ENCODE measurements around the gene TSPEAR.

Gene TSPEAR

DNA sequence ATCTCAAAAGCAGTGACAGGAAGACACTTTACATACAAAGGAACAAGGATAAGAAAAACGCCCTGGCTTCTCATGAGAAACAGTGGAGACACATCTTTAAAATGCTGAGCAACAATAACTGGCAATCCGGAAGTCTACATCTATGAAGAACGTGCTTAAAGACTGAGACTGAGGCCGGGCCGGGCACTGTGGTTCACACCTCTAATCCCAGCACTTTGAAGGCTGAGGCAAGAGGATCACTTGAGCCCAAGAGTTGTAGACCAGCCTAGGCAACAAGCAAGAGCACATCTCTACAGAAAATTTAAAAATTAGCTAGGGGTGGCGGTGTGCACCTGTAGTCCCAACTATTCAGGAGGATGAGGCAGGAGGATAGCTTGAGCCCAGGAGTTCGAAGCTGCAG lies 27.3 kb downstream of the TSPEAR start:
- H3K36me3 ChIP-seq (ENCODE audit: control insufficient read depth in 2 of 2, insufficient read depth in 2 of 2, low read length in 2 of 2) = no peaks in the 10 kb centered on the region
- H3K9ac ChIP-seq (ENCODE audit: low read length in 2 of 2) = no peak overlapping the region
- H3K9me3 ChIP-seq (ENCODE audit: control insufficient read depth in 2 of 2, low read length in 2 of 2) = no peaks in the 10 kb centered on the region
- H3K27ac ChIP-seq (ENCODE audit: low read length) = no peak overlapping the region
- H3K4me1 ChIP-seq (ENCODE audit: control insufficient read depth, insufficient read depth, low read length) = no peaks in the 10 kb centered on the region
- H3K4me3 ChIP-seq (ENCODE audit: low read length in 2 of 2) = no peak overlapping the region
- H3K27me3 ChIP-seq (ENCODE audit: control insufficient read depth in 1 of 2, insufficient read depth in 2 of 2, low read length in 2 of 2) = peaks cover 3 to 8% of the 10 kb centered on the region in 2 donors

DNA sequence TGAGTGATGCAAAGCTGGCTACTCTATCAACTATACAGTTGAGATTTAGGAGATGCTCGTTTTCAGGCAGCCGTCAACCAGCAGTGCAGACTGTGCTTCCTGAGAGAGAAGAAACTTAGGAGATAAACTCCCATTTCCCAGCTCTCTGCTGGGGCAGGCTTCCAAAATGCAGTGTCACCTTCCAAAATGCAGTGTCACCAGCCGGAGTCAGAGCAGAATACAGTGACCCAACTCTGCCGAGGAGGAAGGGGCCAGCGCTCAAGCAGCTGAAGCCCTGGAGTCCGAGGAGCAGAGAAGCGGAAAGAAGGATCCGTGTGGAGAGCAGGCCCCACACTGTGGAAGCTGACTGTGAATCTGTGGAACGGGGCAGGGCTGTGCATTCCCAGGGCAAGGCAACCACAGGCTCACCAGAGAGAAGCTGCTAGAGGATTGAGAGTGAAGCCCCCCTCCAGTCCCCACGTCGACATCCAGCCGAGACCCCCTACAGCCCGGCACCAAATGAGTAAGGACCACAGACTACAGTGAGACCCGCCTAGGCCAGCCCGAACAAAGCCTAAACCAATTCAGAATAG lies 28.7 kb downstream of the TSPEAR start:
- no peaks in the 10 kb centered on the region for H3K36me3 ChIP-seq (ENCODE audit: control insufficient read depth in 2 of 2, insufficient read depth in 2 of 2, low read length in 2 of 2)
- no peaks in the 10 kb centered on the region for H3K4me1 ChIP-seq (ENCODE audit: control insufficient read depth, insufficient read depth, low read length)
- no peaks in the 10 kb centered on the region for H3K9me3 ChIP-seq (ENCODE audit: control insufficient read depth in 2 of 2, low read length in 2 of 2)
- peaks cover 2 to 7% of the 10 kb centered on the region in 2 donors for H3K27me3 ChIP-seq (ENCODE audit: control insufficient read depth in 1 of 2, insufficient read depth in 2 of 2, low read length in 2 of 2)
- no peak overlapping the region for H3K27ac ChIP-seq (ENCODE audit: low read length)
- H3K9ac ChIP-seq (ENCODE audit: low read length in 2 of 2) = no peak overlapping the region
- no peak overlapping the region for H3K4me3 ChIP-seq (ENCODE audit: low read length in 2 of 2)

DNA sequence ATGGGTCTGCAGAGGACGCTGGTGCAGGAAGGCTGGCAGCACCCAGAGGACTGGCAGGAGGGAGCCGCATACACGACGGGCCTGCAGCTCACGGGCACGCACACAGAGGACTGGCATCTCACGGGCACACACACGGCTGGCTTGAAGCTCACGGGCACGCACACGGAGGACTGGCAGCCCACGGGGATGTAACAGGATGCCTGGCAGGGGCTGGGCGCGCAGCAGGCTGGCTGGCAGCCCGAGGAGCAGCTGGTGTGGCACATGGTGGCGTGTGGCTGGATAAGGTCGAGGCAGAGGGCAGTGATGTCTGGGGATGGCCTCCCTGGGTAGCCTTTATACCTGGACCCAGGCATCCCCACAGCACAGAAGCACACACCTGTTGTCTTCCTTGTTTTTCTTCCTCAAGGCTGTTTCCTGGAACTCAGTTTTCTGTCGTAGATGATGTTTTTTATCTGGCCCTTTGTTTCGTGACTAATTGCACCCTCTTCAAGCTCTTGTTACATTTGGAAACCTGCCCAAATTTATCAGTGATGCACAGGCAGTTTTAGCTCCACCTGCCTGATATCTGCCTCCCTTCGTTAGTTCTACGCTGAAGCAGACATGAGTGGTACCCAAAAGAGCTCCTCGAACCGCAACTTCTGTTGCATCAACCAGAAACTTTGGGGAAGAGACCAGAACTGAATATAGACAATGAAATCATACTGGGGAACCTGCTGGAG lies 29.4 kb downstream of the TSPEAR start, which contains the start of gene KRTAP12-1:
KRTAP12-1 (minus strand) TSS at position 303 of the 719 bp plus-strand sequence; CDS start at position 263, 40 bp downstream.
- no peak within 1 kb of the TSS for H3K4me3 ChIP-seq (ENCODE audit: low read length in 2 of 2)
- H3K27ac ChIP-seq (ENCODE audit: low read length) = no peak within 1 kb of the TSS
- no peaks in the 10 kb centered on the region for H3K36me3 ChIP-seq (ENCODE audit: control insufficient read depth in 2 of 2, insufficient read depth in 2 of 2, low read length in 2 of 2)
- no peaks in the 10 kb centered on the region for H3K9me3 ChIP-seq (ENCODE audit: control insufficient read depth in 2 of 2, low read length in 2 of 2)
- H3K4me1 ChIP-seq (ENCODE audit: control insufficient read depth, insufficient read depth, low read length) = no peaks in the 10 kb centered on the region
- no peak within 1 kb of the TSS for H3K9ac ChIP-seq (ENCODE audit: low read length in 2 of 2)
- H3K27me3 ChIP-seq (ENCODE audit: control insufficient read depth in 1 of 2, insufficient read depth in 2 of 2, low read length in 2 of 2) = peaks cover 0 to 2% of the 10 kb centered on the region in 2 donors

DNA sequence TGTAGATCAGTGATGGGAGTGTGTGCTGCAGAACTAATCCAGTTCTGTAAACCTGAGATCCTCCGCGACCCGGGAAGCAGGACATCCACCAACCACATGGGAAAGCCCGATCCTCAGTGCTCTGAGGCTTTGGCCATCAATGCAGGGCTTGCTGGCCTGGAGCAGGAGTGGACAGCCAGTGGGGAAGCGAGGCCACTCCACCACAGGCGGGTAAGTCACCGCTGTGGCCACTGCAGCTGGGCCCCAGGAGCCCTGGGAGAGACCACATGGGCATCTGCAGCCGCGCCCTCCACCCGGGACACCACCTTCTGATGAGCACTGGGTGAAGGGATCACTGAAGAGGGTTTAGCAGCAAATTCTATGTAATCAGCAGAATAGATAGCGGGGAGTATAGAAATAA lies 30.2 kb downstream of the TSPEAR start:
- peaks cover 0 to 2% of the 10 kb centered on the region in 2 donors for H3K27me3 ChIP-seq (ENCODE audit: control insufficient read depth in 1 of 2, insufficient read depth in 2 of 2, low read length in 2 of 2)
- H3K4me3 ChIP-seq (ENCODE audit: low read length in 2 of 2) = no peak overlapping the region
- H3K4me1 ChIP-seq (ENCODE audit: control insufficient read depth, insufficient read depth, low read length) = no peaks in the 10 kb centered on the region
- no peak overlapping the region for H3K27ac ChIP-seq (ENCODE audit: low read length)
- H3K9me3 ChIP-seq (ENCODE audit: control insufficient read depth in 2 of 2, low read length in 2 of 2) = no peaks in the 10 kb centered on the region
- no peaks in the 10 kb centered on the region for H3K36me3 ChIP-seq (ENCODE audit: control insufficient read depth in 2 of 2, insufficient read depth in 2 of 2, low read length in 2 of 2)
- no peak overlapping the region for H3K9ac ChIP-seq (ENCODE audit: low read length in 2 of 2)

DNA sequence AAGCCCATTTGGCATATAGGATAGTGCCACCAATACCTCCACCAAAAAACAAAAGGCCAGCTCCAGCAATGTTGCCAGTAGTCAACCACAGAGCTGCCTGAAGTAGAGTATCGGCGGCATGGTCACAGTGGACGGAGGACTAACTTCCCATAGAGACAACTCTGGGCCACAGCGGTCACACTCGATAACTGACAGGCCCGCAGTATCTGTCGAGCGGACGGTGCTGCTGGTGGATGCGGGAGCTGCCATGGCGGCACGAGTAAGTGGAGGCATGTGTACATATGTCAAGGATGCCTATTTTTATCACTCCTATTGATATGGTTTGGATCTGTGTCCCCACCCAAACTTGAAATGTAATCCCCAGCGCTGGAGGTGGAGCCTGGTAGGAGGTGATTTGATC lies 33.5 kb downstream of the TSPEAR start:
- Histone ChIP-seq H3K27me3 (ENCODE audit: control insufficient read depth in 1 of 2, insufficient read depth in 2 of 2, low read length in 2 of 2) (peaks cover 0 to 2% of the 10 kb centered on the region in 2 donors), H3K4me3 (ENCODE audit: low read length in 2 of 2) (no peak overlapping the region), H3K9me3 (ENCODE audit: control insufficient read depth in 2 of 2, low read length in 2 of 2) (peaks cover 0 to 3% of the 10 kb centered on the region in 2 donors), H3K27ac (ENCODE audit: low read length) (no peak overlapping the region), H3K9ac (ENCODE audit: low read length in 2 of 2) (no peak overlapping the region), H3K36me3 (ENCODE audit: control insufficient read depth in 2 of 2, insufficient read depth in 2 of 2, low read length in 2 of 2) (no peaks in the 10 kb centered on the region), H3K4me1 (ENCODE audit: control insufficient read depth, insufficient read depth, low read length) (no peaks in the 10 kb centered on the region)

DNA sequence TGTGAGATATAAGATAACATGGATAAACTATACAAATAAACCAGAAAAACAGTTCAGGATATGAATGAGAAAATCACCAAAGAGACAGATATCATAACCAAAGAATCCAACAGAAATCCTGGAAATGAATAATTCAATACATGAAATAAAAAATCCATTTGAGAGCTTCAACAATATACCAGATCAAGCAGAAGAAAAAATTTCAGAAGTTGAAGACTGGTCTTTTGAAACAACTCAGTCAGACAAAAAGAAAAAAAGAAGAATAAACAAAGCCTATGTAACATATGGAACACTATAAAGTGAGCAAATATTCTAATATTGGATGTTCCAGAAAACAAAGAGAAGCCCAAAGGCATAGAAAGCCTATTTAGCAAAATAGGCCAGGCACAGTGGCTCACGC lies 39.5 kb downstream of the TSPEAR start:
- no peak overlapping the region for H3K9ac ChIP-seq (ENCODE audit: low read length in 2 of 2)
- no peaks in the 10 kb centered on the region for H3K36me3 ChIP-seq (ENCODE audit: control insufficient read depth in 2 of 2, insufficient read depth in 2 of 2, low read length in 2 of 2)
- peaks cover 4 to 14% of the 10 kb centered on the region in 2 donors for H3K9me3 ChIP-seq (ENCODE audit: control insufficient read depth in 2 of 2, low read length in 2 of 2)
- no peaks in the 10 kb centered on the region for H3K4me1 ChIP-seq (ENCODE audit: control insufficient read depth, insufficient read depth, low read length)
- no peak overlapping the region for H3K27ac ChIP-seq (ENCODE audit: low read length)
- no peak overlapping the region for H3K4me3 ChIP-seq (ENCODE audit: low read length in 2 of 2)
- H3K27me3 ChIP-seq (ENCODE audit: control insufficient read depth in 1 of 2, insufficient read depth in 2 of 2, low read length in 2 of 2) = peaks cover 0 to 3% of the 10 kb centered on the region in 2 donors

GRCh38 chr21:44670642-44671432 lies 40.5 kb downstream of the TSPEAR start:
- peaks cover 0 to 5% of the 10 kb centered on the region in 2 donors for H3K27me3 ChIP-seq (ENCODE audit: control insufficient read depth in 1 of 2, insufficient read depth in 2 of 2, low read length in 2 of 2)
- H3K27ac ChIP-seq (ENCODE audit: low read length) = no peak overlapping the region
- H3K4me3 ChIP-seq (ENCODE audit: low read length in 2 of 2) = no peak overlapping the region
- H3K36me3 ChIP-seq (ENCODE audit: control insufficient read depth in 2 of 2, insufficient read depth in 2 of 2, low read length in 2 of 2) = no peaks in the 10 kb centered on the region
- peaks cover 4 to 14% of the 10 kb centered on the region in 2 donors for H3K9me3 ChIP-seq (ENCODE audit: control insufficient read depth in 2 of 2, low read length in 2 of 2)
- no peaks in the 10 kb centered on the region for H3K4me1 ChIP-seq (ENCODE audit: control insufficient read depth, insufficient read depth, low read length)
- no peak overlapping the region for H3K9ac ChIP-seq (ENCODE audit: low read length in 2 of 2)

DNA sequence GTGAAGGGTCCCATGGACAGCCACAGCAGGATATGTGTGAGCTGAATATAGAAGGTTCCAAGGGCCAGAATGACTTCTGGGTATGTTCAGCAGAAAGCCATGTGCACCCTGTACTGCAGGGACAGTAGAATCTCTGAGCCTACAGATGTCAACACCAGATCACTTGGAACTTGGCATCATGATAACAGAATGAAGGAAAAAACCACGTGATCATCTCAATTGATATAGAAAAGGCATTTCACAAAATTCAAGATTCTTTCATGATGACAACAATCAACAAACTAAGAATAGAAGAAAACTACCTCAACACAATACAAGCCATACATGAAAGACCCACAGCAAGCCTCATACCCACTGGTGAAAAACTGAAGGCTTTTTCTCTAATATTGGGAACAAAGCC lies 43.8 kb downstream of the TSPEAR start:
- Histone ChIP-seq H3K4me1 (ENCODE audit: control insufficient read depth, insufficient read depth, low read length) (no peaks in the 10 kb centered on the region), H3K9ac (ENCODE audit: low read length in 2 of 2) (no peak overlapping the region), H3K36me3 (ENCODE audit: control insufficient read depth in 2 of 2, insufficient read depth in 2 of 2, low read length in 2 of 2) (no peaks in the 10 kb centered on the region), H3K9me3 (ENCODE audit: control insufficient read depth in 2 of 2, low read length in 2 of 2) (peaks cover 3 to 11% of the 10 kb centered on the region in 2 donors), H3K27ac (ENCODE audit: low read length) (no peak overlapping the region), H3K27me3 (ENCODE audit: control insufficient read depth in 1 of 2, insufficient read depth in 2 of 2, low read length in 2 of 2) (peaks cover 0 to 7% of the 10 kb centered on the region in 2 donors), H3K4me3 (ENCODE audit: low read length in 2 of 2) (no peak overlapping the region)

- Histone ChIP-seq H3K9me3 (ENCODE audit: control insufficient read depth in 2 of 2, low read length in 2 of 2) (peaks cover 2 to 10% of the 10 kb centered on the region in 2 donors), H3K36me3 (ENCODE audit: control insufficient read depth in 2 of 2, insufficient read depth in 2 of 2, low read length in 2 of 2) (no peaks in the 10 kb centered on the region), H3K4me3 (ENCODE audit: low read length in 2 of 2) (no peak within 1 kb of the TSS), H3K27ac (ENCODE audit: low read length) (no peak within 1 kb of the TSS), H3K9ac (ENCODE audit: low read length in 2 of 2) (no peak within 1 kb of the TSS), H3K27me3 (ENCODE audit: control insufficient read depth in 1 of 2, insufficient read depth in 2 of 2, low read length in 2 of 2) (peaks cover 0 to 7% of the 10 kb centered on the region in 2 donors), H3K4me1 (ENCODE audit: control insufficient read depth, insufficient read depth, low read length) (no peaks in the 10 kb centered on the region)
Observed at GRCh38 chr21:44666401-44667320, 44.7 kb downstream of the TSPEAR start, which contains the start of gene KRTAP12-2. Gene KRTAP12-2 (minus strand): TSS chr21:44666927. CDS start chr21:44666886, 41 bp downstream.

GRCh38 chr21:44664691-44665090 lies 46.7 kb downstream of the TSPEAR start:
- H3K4me3 ChIP-seq (ENCODE audit: low read length in 2 of 2) = no peak overlapping the region
- H3K9ac ChIP-seq (ENCODE audit: low read length in 2 of 2) = no peak overlapping the region
- H3K27ac ChIP-seq (ENCODE audit: low read length) = no peak overlapping the region
- no peaks in the 10 kb centered on the region for H3K4me1 ChIP-seq (ENCODE audit: control insufficient read depth, insufficient read depth, low read length)
- H3K9me3 ChIP-seq (ENCODE audit: control insufficient read depth in 2 of 2, low read length in 2 of 2) = peaks cover 0 to 4% of the 10 kb centered on the region in 2 donors
- no peaks in the 10 kb centered on the region for H3K36me3 ChIP-seq (ENCODE audit: control insufficient read depth in 2 of 2, insufficient read depth in 2 of 2, low read length in 2 of 2)
- H3K27me3 ChIP-seq (ENCODE audit: control insufficient read depth in 1 of 2, insufficient read depth in 2 of 2, low read length in 2 of 2) = peaks cover 0 to 4% of the 10 kb centered on the region in 2 donors

Data from stomach smooth muscle (tissue), 2 donors.